Bronchus fibroblast of lung (primary cell): ENCODE measurements around the gene CTBP1. TPM values are rescaled to one million over a fixed set of nuclear protein-coding genes. Genes with fewer than 3 reads are reported as not detected.

ENCODE experiments used
- total RNA-seq: library from RNA; depleted of rRNA; stranded (reverse); fragments of >200 nt; gene quantifications from 2 replicates; pipeline ENCODE4 v1.2.3, GENCODE V29; 2015

The CTBP1 gene
- total RNA-seq: 196 and 202 TPM in 2 replicates

GRCh38 chr4:1248245-1249147, at the start of gene CTBP1:
Gene CTBP1 (minus strand): TSS chr4:1249130. CDS start chr4:1241331, 7,799 bp downstream.

GRCh38 chr4:1289207-1290164, 40.6 kb upstream of the CTBP1 start, which contains the start of gene MAEA:
Gene MAEA (plus strand): TSS chr4:1289891. CDS start chr4:1289914, 23 bp downstream.

GRCh38 chr4:1172228-1172851, 76.6 kb downstream of the CTBP1 start, which contains the start of gene SPON2:
Gene SPON2 (minus strand): TSS chr4:1172583.

Other genes with a start within 250 kb of the CTBP1 start
- 37.0 and 37.3 TPM in 2 replicates for gene FGFRL1, start 237.5 kb downstream of the CTBP1 start, total RNA-seq
- gene RNF212, start 135.6 kb downstream of the CTBP1 start, total RNA-seq: 0.30 and 0.34 TPM in 2 replicates
- gene SPON2, start 76.5 kb downstream of the CTBP1 start, total RNA-seq: 295 and 321 TPM in 2 replicates
- gene MAEA, start 40.8 kb upstream of the CTBP1 start, total RNA-seq: 71.2 and 73.8 TPM in 2 replicates
- gene UVSSA, start 98.1 kb upstream of the CTBP1 start, total RNA-seq: 5.2 and 5.4 TPM in 2 replicates
- not detected in 2 replicates for gene NKX1-1, start 157.3 kb upstream of the CTBP1 start, total RNA-seq